ENCODE data around the gene GOLGA6L10.
"Not testable (repeated sequence)": the region's sequence is repeated elsewhere in the genome, so short reads cannot be mapped to it uniquely, and the experiment has no call there.

DNA sequence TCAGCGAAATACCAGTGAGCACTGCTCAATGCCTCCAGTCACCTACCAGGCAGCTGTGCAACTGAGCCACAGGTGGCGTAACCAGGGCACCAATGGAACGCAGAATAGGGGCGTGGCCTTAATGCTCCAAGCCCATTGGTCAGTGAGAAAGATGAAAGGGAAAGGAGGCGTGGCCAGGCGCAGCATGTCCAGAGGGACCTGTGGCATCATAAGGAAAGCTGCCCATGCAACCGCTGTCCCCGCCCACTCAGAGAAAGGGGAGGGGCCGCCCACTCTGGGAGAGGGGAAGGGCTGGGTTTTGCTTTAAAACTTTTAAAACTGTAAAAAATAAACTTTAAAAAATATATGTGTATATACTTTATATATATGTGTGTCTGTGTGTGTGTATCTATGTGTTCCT, at the start of gene GOLGA6L10:
- not testable (repeated sequence) for TF ChIP-seq CTCF, POLR2A (IDR thresholded peaks at IDR 0.05)
